DLD1 (cell line): ENCODE data around the gene MMP3.
"Not testable (repeated sequence)": the region's sequence is repeated elsewhere in the genome, so short reads cannot be mapped to it uniquely, and the experiment has no call there.

Experiments
- in situ Hi-C: cut with HindIII; loops from 2 replicates; pipeline ENCODE4 v1.10.0; 2017; ENCODE audit warnings: low sequenced_read_pairs

The MMP3 gene

GRCh38 chr11:102843489-102843888 lies at the start of gene MMP3:
Gene MMP3 (minus strand): TSS chr11:102843609. CDS start chr11:102843546, 63 bp downstream.
- in situ Hi-C loops = no loop called here

- in situ Hi-C loops = no loop called here
Observed at GRCh38 chr11:102891736-102892135, 48.3 kb upstream of the MMP3 start.

- in situ Hi-C loops = no loop called here
Observed at GRCh38 chr11:102886999-102887398, 43.6 kb upstream of the MMP3 start.

- in situ Hi-C loops = no loop called here
Observed at GRCh38 chr11:102883141-102883540, 39.7 kb upstream of the MMP3 start.

GRCh38 chr11:102882389-102883024 lies 39.1 kb upstream of the MMP3 start:
- in situ Hi-C loops = no loop called here

GRCh38 chr11:102879801-102880200 lies 36.4 kb upstream of the MMP3 start:
- in situ Hi-C loops = no loop called here

- in situ Hi-C loops = no loop called here
Observed at GRCh38 chr11:102878595-102878994, 35.2 kb upstream of the MMP3 start.

GRCh38 chr11:102874852-102875251 lies 31.4 kb upstream of the MMP3 start, which contains the start of gene MMP12:
Gene MMP12 (minus strand): TSS chr11:102874982. CDS start chr11:102874937, 45 bp downstream.
- in situ Hi-C loops = no loop called here

GRCh38 chr11:102869354-102869964 lies 26.1 kb upstream of the MMP3 start:
- in situ Hi-C loops = not testable (repeated sequence)

- in situ Hi-C loops = no loop called here
Observed at GRCh38 chr11:102868339-102868738, 24.9 kb upstream of the MMP3 start.

GRCh38 chr11:102864724-102865123 lies 21.3 kb upstream of the MMP3 start:
- in situ Hi-C loops = no loop called here

- in situ Hi-C loops = no loop called here
Observed at GRCh38 chr11:102853956-102854355, 10.5 kb upstream of the MMP3 start.

- in situ Hi-C loops = no loop called here
Observed at GRCh38 chr11:102853055-102853454, 9.6 kb upstream of the MMP3 start.

GRCh38 chr11:102850973-102851745 lies 7.8 kb upstream of the MMP3 start:
- in situ Hi-C loops = no loop called here

- in situ Hi-C loops = no loop called here
Observed at GRCh38 chr11:102849311-102849710, 5.9 kb upstream of the MMP3 start.

GRCh38 chr11:102846292-102846691 lies 2.9 kb upstream of the MMP3 start:
- in situ Hi-C loops = no loop called here

- in situ Hi-C loops = no loop called here
Observed at GRCh38 chr11:102842930-102843329, 479 bp downstream of the MMP3 start.

GRCh38 chr11:102840018-102840417 lies 3.4 kb downstream of the MMP3 start:
- in situ Hi-C loops = no loop called here

GRCh38 chr11:102837646-102838045 lies 5.8 kb downstream of the MMP3 start:
- in situ Hi-C loops = no loop called here

GRCh38 chr11:102837156-102837555 lies 6.3 kb downstream of the MMP3 start:
- in situ Hi-C loops = no loop called here

GRCh38 chr11:102836290-102836875 lies 7.0 kb downstream of the MMP3 start:
- in situ Hi-C loops = no loop called here
